NT2/D1 (cell line): ENCODE measurements around the gene TMEM121B.

Experiments used
- DNase-seq: peaks from one replicate; pipeline ENCODE4 v3.0.0-alpha.2; 2011; ENCODE audit warnings: low read depth, low spot score
- H3K27me3 ChIP-seq: 2 replicates; pipeline ENCODE4 v1.6.0; 2011; ENCODE audit warnings: mild to moderate bottlenecking; ENCODE audit not compliant: insufficient read length, insufficient read depth
- H3K36me3 ChIP-seq: 2 replicates; pipeline ENCODE4 v1.6.1; 2011; ENCODE audit warnings: mild to moderate bottlenecking, low read length, mixed read lengths; ENCODE audit not compliant: insufficient read depth, insufficient read length
- H3K4me1 ChIP-seq: 2 replicates; pipeline ENCODE4 v1.5.1; 2011; ENCODE audit not compliant: insufficient read depth, insufficient read length
- H3K4me3 ChIP-seq: 2 replicates; pipeline ENCODE4 v1.5.1; 2011; ENCODE audit warnings: low read depth; ENCODE audit not compliant: insufficient read length
- H3K9ac ChIP-seq: 2 replicates; pipeline ENCODE4 v1.6.0; 2011; ENCODE audit warnings: low read depth; ENCODE audit not compliant: insufficient read length
- H3K9me3 ChIP-seq: 2 replicates; pipeline ENCODE4 v1.5.1; 2011; ENCODE audit warnings: mild to moderate bottlenecking, low read length; ENCODE audit not compliant: insufficient read depth
- SUZ12 ChIP-seq: IDR thresholded peaks from 2 replicates; pipeline ENCODE4 v1.6.1; 2011; ENCODE audit not compliant: insufficient read length, insufficient read depth; ENCODE audit errors: extremely low read depth
- YY1 ChIP-seq: IDR thresholded peaks from 2 replicates; pipeline ENCODE4 v1.6.1; 2011; ENCODE audit not compliant: insufficient read length, insufficient read depth
- ZNF274 ChIP-seq: IDR thresholded peaks from 2 replicates; pipeline ENCODE4 v1.6.1; 2011; ENCODE audit warnings: mild to moderate bottlenecking, low read depth, low read length

TMEM121B gene

GRCh38 chr22:17137170-17137569, 16.0 kb upstream of the TMEM121B start:
- Histone ChIP-seq H3K27me3 (no peaks in the 10 kb centered on the region), H3K9me3 (no peaks in the 10 kb centered on the region), H3K9ac (no peak overlapping the region), H3K4me3 (no peak overlapping the region), H3K36me3 (peaks cover 48% of the 10 kb centered on the region), H3K4me1 (peaks cover 3% of the 10 kb centered on the region)
- DNase-seq, result no peak
- TF ChIP-seq ZNF274 (no peak), YY1 (no peak), SUZ12 (no peak)

DNA sequence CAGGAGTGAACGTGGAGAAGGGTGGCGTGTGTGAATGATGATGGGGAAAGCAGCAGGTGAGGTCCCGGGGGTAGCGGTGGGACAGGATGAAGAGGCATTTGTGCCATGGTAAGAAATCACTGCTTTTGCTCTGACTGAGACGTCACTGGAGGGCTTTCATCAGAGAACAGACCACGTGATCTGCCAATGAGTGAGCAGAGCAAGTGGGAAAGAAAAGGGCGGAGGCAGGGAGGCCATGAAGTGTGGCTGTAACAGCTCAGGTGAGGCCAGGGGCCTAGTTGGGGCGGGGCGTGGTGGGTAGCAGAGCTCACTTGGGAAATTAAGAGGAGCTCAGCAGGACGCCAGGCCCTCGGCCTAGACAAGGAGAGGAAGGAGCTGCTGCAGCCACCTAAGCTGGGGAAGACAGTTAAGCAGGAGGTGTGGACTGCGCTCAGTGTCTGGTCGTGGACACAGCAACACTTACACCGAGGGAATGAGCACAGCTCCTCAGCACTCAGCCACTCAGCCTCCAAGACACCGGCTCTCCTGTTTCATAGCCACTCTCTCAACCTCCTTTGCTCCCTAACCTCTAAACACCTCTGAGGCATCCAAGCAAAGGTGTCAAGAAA, 14.1 kb upstream of the TMEM121B start:
- Histone ChIP-seq H3K9me3 (no peaks in the 10 kb centered on the region), H3K4me3 (no peak overlapping the region), H3K4me1 (peaks cover 6% of the 10 kb centered on the region), H3K27me3 (no peaks in the 10 kb centered on the region), H3K36me3 (peaks cover 30% of the 10 kb centered on the region), H3K9ac (no peak overlapping the region)
- DNase-seq, result no peak
- TF ChIP-seq ZNF274, result no peak
- TF ChIP-seq YY1, result no peak
- TF ChIP-seq SUZ12, result no peak

- H3K27me3 ChIP-seq, result no peaks in the 10 kb centered on the region
- no peak overlapping the region for H3K4me3 ChIP-seq
- DNase-seq, result no peak
- H3K4me1 ChIP-seq, result peaks cover 6% of the 10 kb centered on the region
- no peaks in the 10 kb centered on the region for H3K9me3 ChIP-seq
- H3K9ac ChIP-seq, result no peak overlapping the region
- H3K36me3 ChIP-seq, result peaks cover 15% of the 10 kb centered on the region
- no peak for TF ChIP-seq YY1
- TF ChIP-seq ZNF274, result no peak
- no peak for TF ChIP-seq SUZ12
Observed at GRCh38 chr22:17133137-17133536, 12.0 kb upstream of the TMEM121B start.

- Histone ChIP-seq H3K9me3 (no peaks in the 10 kb centered on the region), H3K4me3 (no peak overlapping the region), H3K36me3 (peaks cover 5% of the 10 kb centered on the region), H3K27me3 (no peaks in the 10 kb centered on the region), H3K9ac (no peak overlapping the region), H3K4me1 (peaks cover 3% of the 10 kb centered on the region)
- no peak for TF ChIP-seq YY1
- TF ChIP-seq ZNF274, result no peak
- TF ChIP-seq SUZ12, result no peak
- no peak for DNase-seq
Observed at GRCh38 chr22:17132112-17132511, 11.0 kb upstream of the TMEM121B start.

DNA sequence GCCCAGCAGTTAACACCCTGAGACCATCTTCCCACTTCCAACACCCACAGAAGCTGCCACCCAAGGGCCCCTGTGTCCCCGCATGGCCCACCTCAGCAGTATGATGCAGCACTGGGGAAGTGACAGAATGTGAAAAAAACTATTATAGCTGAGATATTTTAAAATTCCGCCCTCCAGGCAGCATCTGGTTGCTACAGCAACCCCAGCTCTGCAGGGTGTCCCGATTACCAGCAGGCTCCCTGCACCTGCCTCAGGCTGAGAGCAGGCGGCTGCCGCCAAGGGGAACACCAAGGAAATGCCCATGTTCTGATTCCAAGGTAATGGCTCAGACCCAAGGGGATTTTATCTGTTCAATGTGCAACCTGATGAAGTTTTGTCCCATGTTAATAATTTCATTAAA, 10.5 kb upstream of the TMEM121B start:
- Histone ChIP-seq H3K9ac (no peak overlapping the region), H3K36me3 (peaks cover under 1% of the 10 kb centered on the region), H3K4me1 (peaks cover 3% of the 10 kb centered on the region), H3K27me3 (no peaks in the 10 kb centered on the region), H3K4me3 (no peak overlapping the region), H3K9me3 (no peaks in the 10 kb centered on the region)
- TF ChIP-seq ZNF274 (no peak), SUZ12 (no peak), YY1 (no peak)
- DNase-seq, result no peak

GRCh38 chr22:17130199-17130598, 9.0 kb upstream of the TMEM121B start:
- no peaks in the 10 kb centered on the region for H3K36me3 ChIP-seq
- no peak for DNase-seq
- no peaks in the 10 kb centered on the region for H3K27me3 ChIP-seq
- no peak for TF ChIP-seq SUZ12
- no peak for TF ChIP-seq YY1
- TF ChIP-seq ZNF274, result no peak
- H3K4me1 ChIP-seq, result peaks cover 3% of the 10 kb centered on the region
- no peaks in the 10 kb centered on the region for H3K9me3 ChIP-seq
- no peak overlapping the region for H3K9ac ChIP-seq
- H3K4me3 ChIP-seq, result no peak overlapping the region

DNA sequence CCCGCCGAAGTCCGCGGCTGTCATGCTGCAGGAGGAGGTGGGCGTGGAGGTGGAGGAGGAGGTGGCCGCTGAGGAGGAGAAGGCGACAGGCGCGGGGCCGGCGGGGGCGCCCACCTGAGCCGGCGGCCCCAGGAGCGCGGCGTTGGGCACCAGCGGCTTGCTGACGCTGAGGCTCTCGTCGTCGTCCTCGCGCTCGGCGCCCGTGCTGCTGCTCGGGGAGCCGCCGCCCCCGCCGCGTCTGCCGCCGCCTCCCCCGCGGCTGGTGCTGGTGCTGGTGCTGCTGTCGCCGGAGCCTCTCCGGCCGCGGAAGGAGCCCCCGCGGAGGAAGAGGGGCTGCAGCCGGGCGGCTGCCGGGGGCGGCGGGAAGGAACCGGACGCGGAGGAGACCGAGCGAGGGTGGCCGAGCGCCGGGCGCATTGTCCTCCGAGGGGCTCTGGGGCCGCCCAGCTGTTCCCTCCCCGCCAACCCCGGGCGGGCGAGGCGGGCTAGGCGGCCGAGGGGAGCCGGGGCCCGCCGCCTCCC, 388 bp downstream of the TMEM121B start:
- peak overlapping the region; percentile 42 for H3K4me3 ChIP-seq
- peak overlapping the region; percentile 61 for H3K9ac ChIP-seq
- H3K36me3 ChIP-seq, result no peaks in the 10 kb centered on the region
- H3K27me3 ChIP-seq, result no peaks in the 10 kb centered on the region
- H3K9me3 ChIP-seq, result no peaks in the 10 kb centered on the region
- peaks cover 8% of the 10 kb centered on the region for H3K4me1 ChIP-seq
- no peak for DNase-seq
- TF ChIP-seq SUZ12 (no peak), YY1 (no peak), ZNF274 (no peak)
